Breast epithelium (tissue), 3 donors: ENCODE results near the gene SHROOM3.

Experiments
- CTCF ChIP-seq, 3 donors: fragments of 450-650 bp; IDR thresholded peaks; one replicate each; pipeline ENCODE4 v1.5.1; 2016 to 2017; ENCODE audit warnings: antibody characterized with exemption in 3 of 3, mild to moderate bottlenecking in 3 of 3, moderate library complexity in 3 of 3
- POLR2A ChIP-seq: fragments of 450-650 bp; IDR thresholded peaks from one replicate; pipeline ENCODE4 v1.6.1; 2016; ENCODE audit warnings: antibody characterized with exemption, mild to moderate bottlenecking, moderate library complexity
- POLR2AphosphoS5 ChIP-seq, 3 donors: sonication (generic); formaldehyde crosslinking; IDR thresholded peaks; one replicate each; pipeline ENCODE4 v1.6.1; 2017; ENCODE audit warnings: antibody characterized with exemption in 3 of 3

GRCh38 chr4:76726631-76727030 is 291.6 kb downstream of the SHROOM3 start:
- no peak for TF ChIP-seq CTCF (IDR thresholded peaks at IDR 0.05)
- no peak for TF ChIP-seq POLR2A
- no peak for TF ChIP-seq POLR2AphosphoS5 (IDR thresholded peaks at IDR 0.05)
